Measurements from ENCODE around the gene PNMA8B. TPM values are rescaled to one million over a fixed set of nuclear protein-coding genes. Genes with fewer than 3 reads are reported as not detected.
A peak's percentile ranks its signal among the peaks of the same experiment; 100 is the strongest.

Gene PNMA8B
- total RNA-seq, 1 donor from 2014 or later = under 0.01 TPM

GRCh38 chr19:46490774-46491173 is 4.9 kb downstream of the PNMA8B start:
- FAIRE-seq (no peak), DNase-seq (ENCODE audit: low read depth) (no peak)
- no peak for TF ChIP-seq CTCF (IDR thresholded peaks at IDR 0.05; ENCODE audit: insufficient read depth, low read length, severe bottlenecking)
- Histone ChIP-seq H3K27me3 (ENCODE audit: control insufficient read depth, insufficient read depth, low read length) (peaks cover 2% of the 10 kb centered on the region), H3K4me3 (ENCODE audit: low read depth, low read length) (no peak overlapping the region), H3K36me3 (ENCODE audit: control insufficient read depth, insufficient read depth, low read length) (no peaks in the 10 kb centered on the region)

GRCh38 chr19:46489445-46490272 is 6.0 kb downstream of the PNMA8B start:
- Histone ChIP-seq H3K27me3 (ENCODE audit: control insufficient read depth, insufficient read depth, low read length) (peaks cover 2% of the 10 kb centered on the region), H3K4me3 (ENCODE audit: low read depth, low read length) (no peak overlapping the region), H3K36me3 (ENCODE audit: control insufficient read depth, insufficient read depth, low read length) (no peaks in the 10 kb centered on the region)
- DNase-seq (ENCODE audit: low read depth) = no peak
- peak; percentile 8 for TF ChIP-seq CTCF (IDR thresholded peaks at IDR 0.05; ENCODE audit: insufficient read depth, low read length, severe bottlenecking)
- FAIRE-seq = no peak

- H3K36me3 ChIP-seq (ENCODE audit: control insufficient read depth, insufficient read depth, low read length) = no peaks in the 10 kb centered on the region
- no peak for FAIRE-seq
- H3K27me3 ChIP-seq (ENCODE audit: control insufficient read depth, insufficient read depth, low read length) = peaks cover 2% of the 10 kb centered on the region
- no peak for TF ChIP-seq CTCF (IDR thresholded peaks at IDR 0.05; ENCODE audit: insufficient read depth, low read length, severe bottlenecking)
- H3K4me3 ChIP-seq (ENCODE audit: low read depth, low read length) = no peak overlapping the region
- DNase-seq (ENCODE audit: low read depth) = no peak
These were observed 7.1 kb downstream of the PNMA8B start for GRCh38 chr19:46488551-46488950.

GRCh38 chr19:46487802-46488445 is 7.7 kb downstream of the PNMA8B start:
- H3K4me3 ChIP-seq (ENCODE audit: low read depth, low read length) = no peak overlapping the region
- H3K27me3 ChIP-seq (ENCODE audit: control insufficient read depth, insufficient read depth, low read length) = peaks cover 2% of the 10 kb centered on the region
- DNase-seq (ENCODE audit: low read depth) (peak; percentile 31), FAIRE-seq (no peak)
- peak; percentile 95 for TF ChIP-seq CTCF (IDR thresholded peaks at IDR 0.05; ENCODE audit: insufficient read depth, low read length, severe bottlenecking)
- H3K36me3 ChIP-seq (ENCODE audit: control insufficient read depth, insufficient read depth, low read length) = no peaks in the 10 kb centered on the region

GRCh38 chr19:46487178-46487801 is 8.4 kb downstream of the PNMA8B start:
- Histone ChIP-seq H3K36me3 (ENCODE audit: control insufficient read depth, insufficient read depth, low read length) (no peaks in the 10 kb centered on the region), H3K4me3 (ENCODE audit: low read depth, low read length) (no peak overlapping the region), H3K27me3 (ENCODE audit: control insufficient read depth, insufficient read depth, low read length) (peaks cover 2% of the 10 kb centered on the region)
- no peak for FAIRE-seq
- TF ChIP-seq CTCF (IDR thresholded peaks at IDR 0.05; ENCODE audit: insufficient read depth, low read length, severe bottlenecking) = no peak
- no peak for DNase-seq (ENCODE audit: low read depth)

Data from bronchial epithelial cell (primary cell).